MM.1S (cell line): ENCODE data around the gene RTN4R.

Experiments used
- DNase-seq: peaks from one replicate; pipeline ENCODE4 v3.0.0-alpha.2; 2015
- H2AFZ ChIP-seq: fragments of 300-600 bp; sonication (generic); 2 replicates; pipeline ENCODE4 v1.6.0; 2016; ENCODE audit warnings: antibody characterized with exemption, low read length
- H3F3A ChIP-seq: fragments of 300-600 bp; sonication (generic); 2 replicates; pipeline ENCODE4 v1.6.1; 2016; ENCODE audit warnings: mild to moderate bottlenecking, antibody characterized with exemption, low read length, moderate library complexity, mixed read lengths; ENCODE audit not compliant: insufficient read depth
- H3K27ac ChIP-seq: fragments of 300-600 bp; sonication (generic); 2 replicates; pipeline ENCODE4 v1.5.1; 2016; ENCODE audit warnings: mild to moderate bottlenecking, low read length
- H3K27me3 ChIP-seq: fragments of 300-600 bp; sonication (generic); replicated peaks from 2 replicates; pipeline ENCODE4 v1.6.0; 2016; ENCODE audit warnings: low read length; ENCODE audit not compliant: insufficient read depth
- H3K36me3 ChIP-seq: fragments of 300-600 bp; sonication (generic); replicated peaks from 2 replicates; pipeline ENCODE4 v1.6.1; 2016; ENCODE audit warnings: mild to moderate bottlenecking, low read length, mixed read lengths; ENCODE audit not compliant: insufficient read depth
- H3K4me1 ChIP-seq: fragments of 300-600 bp; sonication (generic); 2 replicates; pipeline ENCODE4 v1.6.1; 2016; ENCODE audit warnings: low read length, mixed read lengths
- H3K4me2 ChIP-seq: fragments of 300-600 bp; sonication (generic); 2 replicates; pipeline ENCODE4 v1.6.0; 2016; ENCODE audit warnings: low read depth, low read length
- H3K4me3 ChIP-seq: fragments of 300-600 bp; sonication (generic); 2 replicates; pipeline ENCODE4 v1.5.1; 2016; ENCODE audit warnings: low read length, mixed read lengths
- H3K79me2 ChIP-seq: fragments of 300-600 bp; sonication (generic); 2 replicates; pipeline ENCODE4 v1.6.1; 2016; ENCODE audit warnings: mixed run types, low read length, mixed read lengths
- H3K9ac ChIP-seq: fragments of 300-600 bp; sonication (generic); 2 replicates; pipeline ENCODE4 v1.6.1; 2016; ENCODE audit warnings: low read length, mixed read lengths
- H3K9me2 ChIP-seq: fragments of 300-600 bp; sonication (generic); replicated peaks from 2 replicates; pipeline ENCODE4 v1.6.1; 2016; ENCODE audit warnings: mild to moderate bottlenecking, low read length, mixed read lengths; ENCODE audit not compliant: insufficient read depth
- H3K9me3 ChIP-seq: fragments of 300-600 bp; sonication (generic); replicated peaks from 2 replicates; pipeline ENCODE4 v1.6.1; 2016; ENCODE audit warnings: mild to moderate bottlenecking, low read length, mixed read lengths; ENCODE audit not compliant: insufficient read depth
- H4K20me1 ChIP-seq: fragments of 300-600 bp; sonication (generic); 2 replicates; pipeline ENCODE4 v1.6.1; 2016; ENCODE audit warnings: mild to moderate bottlenecking, low read length, moderate library complexity, mixed read lengths; ENCODE audit not compliant: insufficient read depth
- CTCF ChIP-seq: fragments of 300-600 bp; sonication (generic); IDR thresholded peaks from 2 replicates; pipeline ENCODE4 v1.5.1; 2016; ENCODE audit warnings: antibody characterized with exemption, low read length, mixed read lengths
- EZH2 ChIP-seq: fragments of 300-600 bp; sonication (generic); optimal IDR thresholded peaks from 2 replicates; pipeline ENCODE3; 2017; ENCODE audit warnings: low read depth, mild to moderate bottlenecking, antibody characterized with exemption, low read length, mixed read lengths
- EZH2phosphoT487 ChIP-seq: fragments of 300-600 bp; sonication (generic); IDR thresholded peaks from 2 replicates; pipeline ENCODE4 v1.6.1; 2018; ENCODE audit warnings: antibody characterized with exemption, low read length

Gene RTN4R

GRCh38 chr22:20214853-20215252, 53.3 kb downstream of the RTN4R start:
- Histone ChIP-seq H3K36me3 (no peaks in the 10 kb centered on the region), H3K4me1 (no peaks in the 10 kb centered on the region), H3K27ac (no peak overlapping the region), H3F3A (no peaks in the 10 kb centered on the region), H3K9me3 (no peaks in the 10 kb centered on the region), H3K9me2 (no peaks in the 10 kb centered on the region), H3K4me3 (no peak overlapping the region), H3K27me3 (peaks cover 84% of the 10 kb centered on the region), H3K9ac (no peak overlapping the region), H2AFZ (no peak overlapping the region), H4K20me1 (no peaks in the 10 kb centered on the region), H3K79me2 (no peaks in the 10 kb centered on the region), H3K4me2 (no peak overlapping the region)
- DNase-seq, result no peak
- TF ChIP-seq EZH2phosphoT487 (no peak), CTCF (no peak), EZH2 (no peak)

GRCh38 chr22:20213833-20214708, 54.0 kb downstream of the RTN4R start:
- Histone ChIP-seq H3K9me2 (no peaks in the 10 kb centered on the region), H3K79me2 (no peaks in the 10 kb centered on the region), H3K9me3 (no peaks in the 10 kb centered on the region), H2AFZ (no peak overlapping the region), H4K20me1 (no peaks in the 10 kb centered on the region), H3K27me3 (peaks cover 77% of the 10 kb centered on the region), H3F3A (no peaks in the 10 kb centered on the region), H3K4me1 (no peaks in the 10 kb centered on the region), H3K4me3 (no peak overlapping the region), H3K9ac (no peak overlapping the region), H3K36me3 (no peaks in the 10 kb centered on the region), H3K4me2 (no peak overlapping the region), H3K27ac (no peak overlapping the region)
- DNase-seq, result no peak
- TF ChIP-seq EZH2phosphoT487 (no peak), EZH2 (no peak), CTCF (no peak)

GRCh38 chr22:20212754-20213699, 55.1 kb downstream of the RTN4R start:
- Histone ChIP-seq H3K4me2 (no peak overlapping the region), H3K9ac (no peak overlapping the region)

More at GRCh38 chr22:20212754-20213699, 55.1 kb downstream of the RTN4R start:
- DNase-seq, result no peak
- Histone ChIP-seq H3F3A (no peaks in the 10 kb centered on the region), H3K9me3 (no peaks in the 10 kb centered on the region), H3K4me3 (no peak overlapping the region), H3K4me1 (no peaks in the 10 kb centered on the region), H3K27me3 (peaks cover 67% of the 10 kb centered on the region), H3K79me2 (no peaks in the 10 kb centered on the region), H3K9me2 (no peaks in the 10 kb centered on the region), H4K20me1 (no peaks in the 10 kb centered on the region), H2AFZ (no peak overlapping the region), H3K27ac (no peak overlapping the region), H3K36me3 (no peaks in the 10 kb centered on the region)
- TF ChIP-seq CTCF (no peak), EZH2 (no peak), EZH2phosphoT487 (no peak)
